ENCODE measurements around the gene TTC33.
A peak's percentile ranks its signal among the peaks of the same experiment; 100 is the strongest.
"Not testable (repeated sequence)": the region's sequence is repeated elsewhere in the genome, so short reads cannot be mapped to it uniquely, and the experiment has no call there.

Gene TTC33

DNA sequence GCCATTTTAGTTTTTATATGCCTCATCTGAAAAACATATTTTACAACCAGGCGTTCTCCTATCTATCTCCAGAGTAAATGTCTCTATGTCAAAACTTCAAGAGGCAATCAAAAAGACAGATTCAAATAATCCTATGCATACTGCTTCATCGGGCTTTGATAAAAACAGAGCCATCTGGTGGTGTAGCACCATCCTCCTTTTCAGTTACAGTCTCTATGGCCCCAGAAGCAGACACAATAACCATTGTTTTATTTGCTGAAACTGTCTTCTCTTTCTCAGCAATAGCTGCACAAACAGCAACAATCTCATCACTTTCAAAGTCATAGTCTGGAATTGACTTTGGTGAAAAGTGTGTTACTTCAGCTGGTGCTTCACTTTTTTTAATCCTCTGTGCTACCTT, 39.8 kb downstream of the TTC33 start:
- DNase-seq = no peak

DNA sequence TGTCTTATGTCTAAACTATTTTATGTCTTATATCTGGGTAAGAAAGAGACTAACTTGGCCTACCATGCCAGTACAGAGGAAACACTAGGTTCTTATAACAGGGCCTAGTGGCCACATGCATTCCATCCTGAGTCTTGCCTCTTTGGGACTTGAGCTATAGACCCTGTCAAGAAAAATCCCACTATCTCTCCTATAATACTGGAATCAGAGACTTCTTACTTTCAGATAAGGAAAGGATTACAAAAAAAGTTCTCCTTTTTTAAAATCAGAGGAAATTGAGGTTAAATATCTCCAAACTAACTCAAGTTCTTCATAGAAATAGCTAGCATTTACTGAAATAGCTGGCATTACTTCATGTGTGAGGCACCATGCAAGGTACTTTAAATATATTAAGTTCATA, 41.8 kb downstream of the TTC33 start:
- DNase-seq = no peak

GRCh38 chr5:40710575-40710974, 45.2 kb downstream of the TTC33 start:
- not testable (repeated sequence) for DNase-seq

DNA sequence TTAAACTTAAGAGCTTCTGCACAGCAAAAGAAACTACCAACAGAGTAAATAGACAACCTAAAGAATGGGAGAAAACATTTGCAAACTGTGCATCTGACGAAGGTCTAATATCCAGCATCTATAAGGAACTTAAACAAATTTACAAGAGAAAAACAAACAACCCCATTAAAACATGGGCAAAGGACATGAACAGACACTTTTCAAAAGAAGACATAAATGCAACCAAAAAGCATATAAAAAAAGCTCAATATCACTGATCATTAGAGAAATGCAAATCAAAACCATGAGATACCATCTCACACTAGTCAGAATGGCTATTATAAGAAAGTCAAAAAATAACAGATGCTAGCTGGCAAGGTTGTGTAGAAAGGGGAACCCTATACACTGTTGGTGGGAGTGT, 50.3 kb downstream of the TTC33 start:
- DNase-seq = not testable (repeated sequence)

DNA sequence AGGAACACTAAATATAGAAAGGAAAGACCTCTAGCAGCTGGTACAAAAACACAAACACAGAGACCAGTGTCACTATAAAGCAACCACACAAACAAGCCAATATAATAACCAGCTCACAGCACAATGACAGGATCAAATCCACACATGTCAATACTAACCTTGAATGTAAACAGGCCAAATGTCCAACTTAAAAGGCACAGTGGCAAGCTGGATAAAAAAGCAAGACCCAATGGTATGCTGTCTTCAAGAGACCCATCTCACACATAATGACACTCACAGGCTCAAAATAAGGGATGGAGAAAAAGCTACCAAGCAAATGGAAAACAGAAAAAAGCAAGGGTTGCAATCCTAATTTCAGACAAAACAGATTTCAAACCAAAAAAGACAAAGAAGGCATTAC, 53.7 kb downstream of the TTC33 start:
- DNase-seq = not testable (repeated sequence)

DNA sequence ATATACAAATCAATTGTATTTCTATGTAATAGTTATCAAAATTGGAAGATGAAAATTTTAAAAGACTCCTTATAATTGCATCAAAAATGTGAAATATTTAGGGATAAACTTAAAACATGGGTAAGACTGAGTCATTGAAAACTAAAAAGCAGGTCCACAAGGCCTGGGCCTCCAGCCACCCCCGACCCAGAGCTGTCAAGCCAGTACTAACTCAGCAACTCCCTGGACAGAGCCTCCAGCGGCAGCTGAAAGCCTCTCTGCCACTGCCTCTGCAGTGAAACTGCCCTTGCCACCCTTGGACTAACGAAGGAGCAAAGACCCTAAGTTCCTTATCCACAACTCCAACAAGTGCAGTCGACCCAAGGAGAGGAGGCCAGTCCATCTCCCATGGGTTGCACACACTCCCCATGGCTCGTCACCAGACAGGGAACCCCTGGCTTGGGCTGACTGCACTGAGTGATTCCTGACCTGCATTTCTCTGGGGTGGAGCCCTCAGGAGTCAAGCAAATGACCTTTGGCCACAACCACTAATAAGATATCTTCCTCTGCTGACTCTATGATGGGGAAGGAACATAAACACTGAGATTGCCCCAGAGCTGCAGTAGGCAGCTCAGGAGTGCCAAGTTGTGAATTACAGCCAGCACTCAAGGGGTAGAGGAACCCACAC, 55.5 kb downstream of the TTC33 start:
- no peak for DNase-seq

DNA sequence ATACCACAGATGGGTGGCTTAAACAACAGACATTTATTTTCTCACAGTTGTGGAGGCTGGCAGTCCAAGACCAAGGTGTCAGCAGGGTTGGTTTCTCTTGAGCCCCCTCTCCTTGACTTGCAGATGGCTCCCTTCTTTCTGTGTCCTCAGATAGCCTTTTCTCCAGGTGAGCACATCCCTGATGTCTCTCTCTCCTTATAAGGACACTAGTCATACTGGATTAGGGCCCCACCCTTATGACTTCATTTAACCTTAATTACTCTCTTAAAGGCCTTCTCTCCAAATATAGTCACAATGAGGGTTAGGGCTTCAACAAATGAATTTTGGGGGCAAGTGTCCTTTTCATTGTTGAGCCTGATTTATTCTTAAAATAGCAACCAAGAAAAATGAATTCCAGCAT, 61.3 kb downstream of the TTC33 start:
- no peak for DNase-seq

DNA sequence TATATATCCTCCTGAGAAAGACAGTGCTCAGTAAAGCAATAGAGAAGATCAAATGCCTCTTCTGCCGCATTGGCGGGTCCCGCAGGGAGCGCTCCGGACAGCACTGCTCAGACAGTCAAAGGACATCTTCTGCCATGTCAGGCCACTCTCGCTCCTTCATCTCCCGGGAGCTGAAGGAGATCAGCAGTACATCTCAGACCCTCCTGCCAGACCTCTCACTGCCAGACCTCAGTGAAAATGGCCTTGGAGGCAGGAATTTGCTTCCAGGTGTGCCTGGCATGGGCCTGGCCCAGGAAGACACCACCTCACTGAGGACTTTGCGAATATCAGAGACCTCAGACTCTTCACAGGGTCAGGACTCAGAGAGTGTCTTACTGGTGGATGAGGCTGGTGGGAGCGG, 63.9 kb downstream of the TTC33 start:
- DNase-seq = no peak

GRCh38 chr5:40690267-40690666, 65.5 kb downstream of the TTC33 start:
- DNase-seq = no peak

GRCh38 chr5:40689438-40689837, 66.3 kb downstream of the TTC33 start:
- no peak for DNase-seq

DNA sequence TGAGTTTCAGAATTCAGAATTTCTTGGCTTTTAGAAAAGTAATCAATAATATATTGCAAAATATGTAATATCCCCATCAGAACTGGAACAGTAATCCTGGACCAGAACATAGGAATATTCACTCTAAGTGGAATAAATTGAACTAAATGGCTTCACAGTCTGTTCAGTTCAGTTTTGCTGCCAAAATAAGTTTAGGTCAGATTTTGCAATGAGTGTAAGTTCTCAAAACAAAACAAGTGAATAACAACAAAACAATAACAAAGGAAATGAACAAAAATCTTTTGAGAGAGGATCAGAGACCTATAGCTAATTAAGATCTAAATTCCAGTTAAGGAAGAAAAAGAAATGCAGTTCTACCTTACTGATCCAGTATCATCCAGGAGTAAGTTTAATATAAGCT, 66.8 kb downstream of the TTC33 start:
- no peak for DNase-seq

DNA sequence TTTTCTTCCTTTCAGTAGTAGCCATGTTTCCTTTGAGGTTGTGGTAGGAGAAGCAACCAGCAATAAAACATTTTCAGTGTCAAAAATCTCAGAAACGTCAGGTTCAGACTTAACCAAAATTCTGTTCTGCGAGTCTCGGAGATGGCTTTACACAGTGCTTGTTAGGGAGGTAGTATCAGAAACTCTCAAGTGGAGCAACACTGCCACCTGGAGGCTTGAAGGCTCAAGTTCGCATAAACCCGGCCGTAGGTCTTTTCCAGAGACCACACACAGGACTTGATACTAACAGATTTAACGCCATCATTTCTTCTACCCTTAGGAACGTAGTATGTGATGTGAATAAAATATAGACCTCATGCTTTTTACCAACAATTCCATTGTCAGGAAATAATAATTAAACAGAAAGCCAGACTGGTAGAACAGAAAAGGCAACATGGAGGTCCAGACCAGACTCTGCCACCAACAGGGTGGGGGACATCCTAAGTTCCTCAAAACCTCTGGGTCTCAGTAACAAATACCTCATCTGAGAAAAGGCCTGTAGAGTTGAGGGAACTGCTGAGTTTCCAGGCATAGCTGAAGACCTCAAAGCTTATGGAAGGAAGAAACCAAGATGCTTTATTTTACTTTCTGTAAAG, 67.5 kb downstream of the TTC33 start:
- peak; percentile 86 for DNase-seq

DNA sequence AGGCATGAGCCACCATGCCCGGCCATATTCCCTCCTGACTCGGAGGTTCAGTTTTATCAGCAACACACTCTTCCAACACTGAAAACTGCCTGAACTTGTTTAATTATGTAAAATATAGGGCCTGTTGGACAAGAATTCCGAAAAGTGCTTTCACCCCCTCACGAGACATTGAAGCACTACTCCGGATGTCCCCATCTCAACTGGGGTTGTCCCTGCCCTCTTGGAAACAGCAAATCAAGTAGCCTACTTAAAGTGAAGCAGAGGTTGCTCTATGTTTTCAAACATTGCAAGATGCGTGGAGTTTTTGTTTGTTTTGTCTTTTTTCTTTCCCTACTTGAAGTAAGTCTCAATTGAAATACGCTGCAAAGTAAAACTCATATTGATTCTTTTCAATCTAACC, 68.4 kb downstream of the TTC33 start:
- no peak for DNase-seq

- DNase-seq = no peak
Observed at GRCh38 chr5:40685976-40686486, 69.7 kb downstream of the TTC33 start.

DNA sequence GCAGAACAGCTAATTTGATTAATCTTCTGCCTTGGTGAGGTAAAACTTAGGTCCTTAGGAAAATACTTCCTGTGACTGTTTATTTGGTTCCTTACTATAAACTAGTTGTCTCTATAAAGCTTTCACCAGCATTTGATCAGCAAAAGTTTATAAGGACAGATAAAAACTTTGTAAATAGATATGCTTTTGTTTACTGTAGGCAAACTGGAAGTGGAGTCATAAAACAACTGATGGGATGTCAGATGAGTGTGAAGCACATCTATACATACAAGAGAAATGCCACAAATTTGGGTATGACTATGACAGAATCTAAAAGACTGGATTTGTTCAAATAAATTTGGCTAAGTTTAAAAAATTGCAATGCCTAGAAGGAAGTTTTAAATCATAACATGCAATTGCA, 70.6 kb downstream of the TTC33 start:
- no peak for DNase-seq

- DNase-seq = no peak
Observed at GRCh38 chr5:40683305-40683704, 72.5 kb downstream of the TTC33 start.

DNA sequence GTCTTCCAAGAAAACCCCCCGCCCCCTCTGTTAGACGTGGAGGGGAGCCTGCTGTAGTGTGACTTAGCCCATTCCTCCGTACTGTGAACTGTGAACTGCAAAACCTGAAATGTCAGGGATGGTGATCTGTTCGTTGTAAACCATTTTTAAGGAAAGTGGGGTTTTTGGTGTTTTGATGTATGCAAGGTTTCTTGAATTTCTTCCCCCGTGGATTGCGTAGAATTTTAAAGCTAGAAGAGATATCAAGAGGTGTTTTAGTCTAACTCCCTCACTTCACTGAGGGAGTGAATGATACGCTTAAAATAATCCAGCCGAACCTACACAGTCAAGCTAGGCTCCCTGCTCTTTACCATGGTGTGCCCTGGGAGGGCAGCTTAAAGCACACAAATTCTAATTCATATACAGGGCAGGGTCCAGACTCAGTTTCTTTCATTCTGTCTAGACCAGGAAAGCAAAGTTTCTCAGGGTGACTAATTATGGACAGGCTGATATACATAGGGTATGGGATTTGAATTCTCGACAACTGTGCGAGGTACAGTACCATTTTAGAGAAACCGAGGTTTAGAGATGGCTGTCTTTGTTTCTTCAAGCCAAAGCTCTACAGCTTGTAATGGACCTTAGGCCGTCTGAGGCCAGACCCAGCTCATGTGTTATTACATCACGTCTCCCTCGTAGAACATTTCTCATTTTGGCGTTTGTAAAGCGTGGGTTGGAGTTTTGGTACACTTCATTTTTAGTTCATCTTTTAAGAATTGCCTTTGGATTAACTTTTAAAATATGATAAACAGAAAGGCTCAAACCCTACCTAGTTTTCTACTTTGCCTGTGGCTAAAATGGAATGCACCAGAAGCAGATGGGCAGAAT, 73.4 kb downstream of the TTC33 start:
- no peak for DNase-seq

DNA sequence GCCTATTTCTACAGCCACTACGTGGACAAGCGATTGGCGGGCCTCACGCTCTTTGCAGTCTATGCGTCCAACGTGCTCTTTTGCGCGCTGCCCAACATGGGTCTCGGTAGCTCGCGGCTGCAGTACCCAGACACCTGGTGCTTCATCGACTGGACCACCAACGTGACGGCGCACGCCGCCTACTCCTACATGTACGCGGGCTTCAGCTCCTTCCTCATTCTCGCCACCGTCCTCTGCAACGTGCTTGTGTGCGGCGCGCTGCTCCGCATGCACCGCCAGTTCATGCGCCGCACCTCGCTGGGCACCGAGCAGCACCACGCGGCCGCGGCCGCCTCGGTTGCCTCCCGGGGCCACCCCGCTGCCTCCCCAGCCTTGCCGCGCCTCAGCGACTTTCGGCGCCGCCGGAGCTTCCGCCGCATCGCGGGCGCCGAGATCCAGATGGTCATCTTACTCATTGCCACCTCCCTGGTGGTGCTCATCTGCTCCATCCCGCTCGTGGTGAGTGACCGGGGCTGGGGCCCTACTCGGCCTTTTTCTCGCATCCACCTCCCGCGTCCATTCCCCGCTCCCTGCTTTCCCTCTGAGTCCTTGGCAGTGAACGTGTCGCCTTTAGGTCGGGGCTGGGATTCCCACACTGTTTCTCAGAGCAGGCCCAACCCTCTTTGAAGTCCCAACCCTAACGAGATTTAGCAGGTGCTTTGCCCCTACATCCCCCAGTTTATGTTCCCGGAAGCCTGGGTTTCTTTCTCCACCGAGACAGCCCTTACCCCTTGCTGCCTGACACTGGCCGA, 74.2 kb downstream of the TTC33 start:
- no peak for DNase-seq

DNA sequence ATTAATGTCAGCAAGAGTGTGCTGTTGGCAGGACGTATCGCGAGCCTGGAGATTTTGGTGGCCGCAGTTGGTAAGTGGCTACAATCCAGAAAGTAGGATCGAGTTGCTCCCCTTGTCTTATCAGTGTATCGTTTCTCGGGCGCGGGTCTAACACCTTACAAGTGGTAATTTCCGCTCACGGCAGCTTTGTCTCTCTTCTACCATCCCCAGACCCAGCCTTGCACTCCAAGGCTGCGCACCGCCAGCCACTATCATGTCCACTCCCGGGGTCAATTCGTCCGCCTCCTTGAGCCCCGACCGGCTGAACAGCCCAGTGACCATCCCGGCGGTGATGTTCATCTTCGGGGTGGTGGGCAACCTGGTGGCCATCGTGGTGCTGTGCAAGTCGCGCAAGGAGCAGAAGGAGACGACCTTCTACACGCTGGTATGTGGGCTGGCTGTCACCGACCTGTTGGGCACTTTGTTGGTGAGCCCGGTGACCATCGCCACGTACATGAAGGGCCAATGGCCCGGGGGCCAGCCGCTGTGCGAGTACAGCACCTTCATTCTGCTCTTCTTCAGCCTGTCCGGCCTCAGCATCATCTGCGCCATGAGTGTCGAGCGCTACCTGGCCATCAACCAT, 74.9 kb downstream of the TTC33 start:
- no peak for DNase-seq

GRCh38 chr5:40679913-40680681, 75.7 kb downstream of the TTC33 start, which contains the start of gene PTGER4:
PTGER4 (plus strand) TSS chr5:40679915; CDS start chr5:40680994, 1,079 bp downstream.
- no peak for DNase-seq

DNA sequence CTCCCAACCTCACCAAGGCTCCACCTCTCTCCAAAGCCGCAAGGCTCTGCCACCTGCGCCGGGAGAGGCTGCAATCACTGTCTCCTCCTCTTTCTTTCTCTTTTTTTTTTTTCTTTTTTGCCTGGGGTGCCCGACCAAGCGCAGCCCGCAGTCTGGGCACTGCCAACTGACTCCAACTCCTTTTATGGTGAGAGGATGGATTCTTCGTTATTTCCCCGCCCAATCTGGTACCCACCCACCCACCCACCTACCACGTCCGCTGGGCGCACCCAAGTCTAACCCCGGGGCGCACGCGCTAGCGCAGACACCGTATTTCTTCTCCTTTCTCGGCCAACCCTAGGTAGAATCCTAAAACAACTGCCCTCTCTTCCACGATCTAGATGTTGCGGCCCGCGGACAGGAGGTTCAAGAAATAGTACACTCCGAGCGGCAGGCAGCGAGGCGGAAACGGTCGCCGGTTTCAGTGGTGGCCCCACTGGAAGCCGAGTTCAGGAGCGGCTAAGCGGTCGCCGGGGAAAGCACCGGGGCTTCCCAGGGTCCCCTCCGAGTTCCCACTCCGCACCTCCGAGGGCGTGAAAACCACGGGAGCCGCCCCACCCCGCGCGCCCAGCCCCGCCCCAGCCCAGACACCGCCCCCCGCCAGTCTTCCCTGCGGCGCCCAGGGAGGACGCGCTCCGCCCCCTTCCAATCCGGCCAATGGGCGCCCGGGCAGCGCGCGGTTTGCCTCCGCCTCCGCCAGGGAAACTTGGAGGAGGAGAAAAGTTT, 76.4 kb downstream of the TTC33 start:
- peak; percentile 89 for DNase-seq
